HG02623 (cell line): ENCODE data around the gene STARD3NL.
"Not testable (repeated sequence)": the region's sequence is repeated elsewhere in the genome, so short reads cannot be mapped to it uniquely, and the experiment has no call there.

ENCODE experiments used
- ATAC-seq: cut with Tn5 transposase; IDR thresholded peaks from one replicate; pipeline ENCODE4 v1.9.1; 2021; ENCODE audit warnings: moderate library complexity; ENCODE audit not compliant: unreplicated experiment

Gene STARD3NL

GRCh38 chr7:38220452-38220851 is 42.4 kb downstream of the STARD3NL start:
- ATAC-seq, result no peak

GRCh38 chr7:38222481-38223096 is 44.5 kb downstream of the STARD3NL start:
- ATAC-seq, result no peak

- no peak for ATAC-seq
Measured at GRCh38 chr7:38223306-38223705, 45.3 kb downstream of the STARD3NL start.

- ATAC-seq, result no peak
Measured at GRCh38 chr7:38224392-38224791, 46.3 kb downstream of the STARD3NL start.

- no peak for ATAC-seq
Measured at GRCh38 chr7:38229386-38229785, 51.3 kb downstream of the STARD3NL start.

- ATAC-seq, result no peak
Measured at GRCh38 chr7:38229884-38230642, 52.0 kb downstream of the STARD3NL start.

GRCh38 chr7:38232502-38233366 is 54.7 kb downstream of the STARD3NL start:
- ATAC-seq, result peak; percentile 92

GRCh38 chr7:38234759-38235158 is 56.7 kb downstream of the STARD3NL start:
- ATAC-seq, result not testable (repeated sequence)

GRCh38 chr7:38235606-38236005 is 57.6 kb downstream of the STARD3NL start:
- ATAC-seq, result no peak

- not testable (repeated sequence) for ATAC-seq
Measured at GRCh38 chr7:38239129-38239528, 61.1 kb downstream of the STARD3NL start.

GRCh38 chr7:38241071-38241470 is 63.0 kb downstream of the STARD3NL start:
- no peak for ATAC-seq

GRCh38 chr7:38242814-38243213 is 64.8 kb downstream of the STARD3NL start:
- ATAC-seq, result no peak

GRCh38 chr7:38243345-38243744 is 65.3 kb downstream of the STARD3NL start:
- not testable (repeated sequence) for ATAC-seq

- ATAC-seq, result no peak
Measured at GRCh38 chr7:38244516-38244915, 66.5 kb downstream of the STARD3NL start.

GRCh38 chr7:38245409-38245977 is 67.4 kb downstream of the STARD3NL start:
- ATAC-seq, result no peak

- ATAC-seq, result no peak
Measured at GRCh38 chr7:38248069-38248567, 70.1 kb downstream of the STARD3NL start.

GRCh38 chr7:38249849-38250248 is 71.8 kb downstream of the STARD3NL start:
- ATAC-seq, result peak; percentile 89

- ATAC-seq, result no peak
Measured at GRCh38 chr7:38257350-38257677, 79.3 kb downstream of the STARD3NL start.

- not testable (repeated sequence) for ATAC-seq
Measured at GRCh38 chr7:38259157-38259556, 81.1 kb downstream of the STARD3NL start.

GRCh38 chr7:38261601-38262000 is 83.6 kb downstream of the STARD3NL start:
- not testable (repeated sequence) for ATAC-seq

GRCh38 chr7:38262026-38262425 is 84.0 kb downstream of the STARD3NL start:
- ATAC-seq, result not testable (repeated sequence)
